HG02884 (cell line): ENCODE measurements around the gene GPR89A.
"Not testable (repeated sequence)": the region's sequence is repeated elsewhere in the genome, so short reads cannot be mapped to it uniquely, and the experiment has no call there.

ENCODE experiments used
- ATAC-seq: cut with Tn5 transposase; IDR thresholded peaks from one replicate; pipeline ENCODE4 v1.9.1; 2021; ENCODE audit warnings: mild to moderate bottlenecking, moderate library complexity; ENCODE audit not compliant: unreplicated experiment

Gene GPR89A

DNA sequence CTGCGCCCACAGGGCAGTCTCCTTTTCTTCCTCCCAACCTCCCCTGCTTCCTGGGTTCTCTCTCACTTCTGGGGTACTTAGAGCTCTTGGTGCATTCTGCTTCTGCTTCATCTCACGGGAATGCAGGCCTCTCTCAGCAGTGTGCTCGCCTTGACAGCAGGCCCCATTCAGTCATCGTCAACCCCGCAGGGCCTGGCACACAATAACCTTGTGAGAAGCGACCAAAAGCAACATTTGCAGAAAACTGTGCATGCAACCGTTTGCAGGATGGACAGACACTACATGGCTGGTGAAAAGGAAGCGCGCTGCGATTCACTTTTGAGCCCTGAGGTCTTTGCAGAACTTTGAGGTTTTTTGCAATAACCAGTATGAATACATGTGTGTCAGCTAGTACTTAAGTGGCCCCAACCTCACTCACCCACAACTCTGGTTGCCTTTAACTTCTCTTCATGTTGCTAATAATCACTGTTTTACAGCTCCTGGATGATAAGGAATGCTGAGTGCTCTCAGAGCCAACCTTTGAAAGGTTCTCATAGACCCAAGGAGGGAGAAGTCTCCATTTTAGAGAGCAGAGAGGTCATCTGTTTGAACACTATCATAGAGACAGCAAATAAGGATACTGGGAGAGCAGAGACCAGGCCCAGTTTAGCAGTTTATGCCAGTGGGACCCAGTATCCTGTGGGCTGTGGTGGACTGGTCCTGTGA, 109.0 kb downstream of the GPR89A start:
- ATAC-seq: no peak

DNA sequence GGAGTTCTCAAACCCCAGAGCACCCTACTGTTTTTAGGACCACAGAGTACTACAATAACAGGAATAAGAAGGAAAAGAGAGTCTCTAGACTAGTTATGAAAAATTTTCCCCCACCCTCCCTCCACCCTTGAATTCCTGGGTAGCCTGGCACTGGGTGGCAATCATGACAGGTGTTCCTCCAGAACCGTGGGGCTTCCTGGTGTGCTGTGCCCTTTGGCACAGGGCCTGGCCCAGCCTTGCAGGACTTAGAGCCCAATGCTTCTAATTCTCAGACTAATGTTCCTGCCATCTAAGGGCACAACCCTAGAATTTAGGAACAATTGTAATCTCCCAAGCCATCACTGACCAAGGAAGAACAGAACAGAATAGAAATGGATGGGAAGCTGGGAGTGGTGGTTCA, 110.0 kb downstream of the GPR89A start:
- no peak for ATAC-seq

DNA sequence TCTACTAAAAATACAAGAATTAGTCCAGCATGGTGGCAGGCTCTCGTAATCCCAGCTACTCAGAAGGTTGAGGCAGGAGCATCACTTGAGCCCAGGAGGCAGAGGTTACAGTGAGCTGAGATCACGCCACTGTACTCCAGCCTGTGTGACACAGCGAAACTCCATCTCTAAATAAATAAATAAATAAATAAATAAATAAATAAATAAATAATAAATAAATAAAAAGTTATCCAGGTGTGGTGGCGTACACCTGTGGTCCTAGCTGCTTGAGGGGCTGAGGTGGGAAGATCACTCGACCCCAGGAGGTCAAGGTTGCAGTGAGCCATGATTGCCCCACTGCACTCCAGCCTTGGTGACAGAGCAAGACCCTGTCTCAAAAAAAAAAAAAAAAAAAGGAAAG, 110.7 kb downstream of the GPR89A start:
- ATAC-seq: not testable (repeated sequence)

DNA sequence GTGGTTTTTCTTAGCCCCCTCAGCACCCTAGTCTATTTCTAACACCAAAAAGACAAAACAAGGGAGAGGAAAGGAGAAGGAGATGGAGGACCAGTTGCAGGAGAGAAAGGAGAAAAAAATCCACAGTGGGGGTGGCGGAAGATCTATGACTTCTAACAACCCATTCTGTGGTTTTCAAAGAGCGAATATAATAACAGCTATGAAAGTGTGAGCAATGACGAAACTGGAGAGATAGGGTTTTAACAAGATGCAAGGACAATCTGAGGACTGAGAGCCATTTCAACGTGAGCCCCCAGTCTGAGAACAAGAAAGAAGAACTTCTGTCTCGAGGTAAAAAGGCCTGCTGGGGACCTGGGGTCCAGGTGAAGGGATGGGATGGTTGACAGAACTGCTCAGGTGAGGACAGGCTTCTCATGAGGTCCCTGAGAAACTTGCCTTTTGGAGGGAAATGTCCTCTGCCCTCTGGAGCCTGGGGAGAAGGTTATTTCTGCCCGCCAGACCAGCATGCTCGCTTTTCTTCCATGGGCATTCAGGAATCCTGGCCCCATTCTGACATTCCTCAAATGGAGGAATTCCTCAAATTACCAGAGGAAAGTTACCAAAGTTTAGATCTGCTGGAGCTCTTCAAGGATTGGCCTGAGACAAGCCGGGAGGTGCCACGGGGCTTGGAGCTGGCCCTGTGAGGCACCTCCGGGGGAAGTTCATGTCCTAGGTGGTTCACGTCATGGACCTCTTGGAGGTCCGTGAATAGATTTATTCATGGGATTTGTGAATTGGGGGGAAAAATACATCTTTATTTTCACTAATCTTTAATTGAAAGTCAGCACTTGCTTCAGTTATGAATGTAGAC, 111.7 kb downstream of the GPR89A start, which contains the start of gene CD160:
Gene CD160 (plus strand): TSS at position 270 of the 850 bp plus-strand sequence. CDS start 8,829 bp downstream, outside the sequence.
- no peak for ATAC-seq
